Esophagus muscularis mucosa (tissue), 3 donors: ENCODE measurements around the gene GPR135.

Source experiments
- CTCF ChIP-seq, 3 experiments: fragments of 200-600 bp in 2 of 3; fragments of 450-650 bp in 1 of 3; sonication (generic) in 2 of 3; IDR thresholded peaks; one replicate each; pipeline ENCODE4 v1.5.1; 2017 to 2019; ENCODE audit warnings: antibody characterized with exemption in 3 of 3, mild to moderate bottlenecking in 2 of 3, moderate library complexity in 1 of 3
- POLR2A ChIP-seq: fragments of 450-650 bp; IDR thresholded peaks from one replicate; pipeline ENCODE4 v1.6.1; 2017; ENCODE audit warnings: antibody characterized with exemption, moderate library complexity, mild to moderate bottlenecking, low read depth
- POLR2AphosphoS5 ChIP-seq, 2 donors: sonication (generic); formaldehyde crosslinking; IDR thresholded peaks; one replicate each; pipeline ENCODE4 v1.6.1; 2017; ENCODE audit warnings: antibody characterized with exemption in 2 of 2

GRCh38 chr14:59480166-59480565, 15.0 kb upstream of the GPR135 start:
- TF ChIP-seq CTCF (IDR thresholded peaks at IDR 0.05) = no peak
- no peak for TF ChIP-seq POLR2A
- TF ChIP-seq POLR2AphosphoS5 (IDR thresholded peaks at IDR 0.05) = no peak
